GM10266 (cell line): ENCODE data around the gene LATS2.

ENCODE experiments used
- DNase-seq: peaks from one replicate; pipeline ENCODE4 v3.0.0; 2012; ENCODE audit errors: extremely low spot score
- CTCF ChIP-seq: IDR thresholded peaks from 2 replicates; pipeline ENCODE4 v1.5.1; 2012; ENCODE audit warnings: mild to moderate bottlenecking, low read depth; ENCODE audit not compliant: control insufficient read depth, insufficient read depth; ENCODE audit errors: missing control alignments

LATS2 gene

GRCh38 chr13:21047591-21048282 lies 13.6 kb downstream of the LATS2 start:
- TF ChIP-seq CTCF: no peak
- no peak for DNase-seq

- TF ChIP-seq CTCF: no peak
- DNase-seq: no peak
Measured at GRCh38 chr13:21047087-21047486, 14.3 kb downstream of the LATS2 start.

DNA sequence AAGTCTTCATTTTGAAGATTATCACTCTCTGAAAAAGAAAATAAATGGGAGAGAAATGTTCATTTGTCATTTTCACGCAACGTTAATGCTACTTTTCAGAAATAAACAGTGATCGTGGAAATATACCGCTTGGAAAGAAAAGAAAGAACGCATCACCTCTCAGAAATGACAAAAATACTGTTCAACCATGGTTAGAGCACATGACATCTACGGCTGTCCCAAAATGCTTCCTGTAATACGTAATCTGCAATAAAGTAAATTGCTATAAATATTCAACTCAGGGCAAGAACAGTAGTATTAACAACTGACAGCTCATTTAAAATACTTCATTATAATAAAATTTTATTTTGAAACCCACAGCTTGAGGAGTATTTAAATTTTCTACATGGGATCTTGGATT lies 15.2 kb downstream of the LATS2 start:
- no peak for DNase-seq
- TF ChIP-seq CTCF: no peak

DNA sequence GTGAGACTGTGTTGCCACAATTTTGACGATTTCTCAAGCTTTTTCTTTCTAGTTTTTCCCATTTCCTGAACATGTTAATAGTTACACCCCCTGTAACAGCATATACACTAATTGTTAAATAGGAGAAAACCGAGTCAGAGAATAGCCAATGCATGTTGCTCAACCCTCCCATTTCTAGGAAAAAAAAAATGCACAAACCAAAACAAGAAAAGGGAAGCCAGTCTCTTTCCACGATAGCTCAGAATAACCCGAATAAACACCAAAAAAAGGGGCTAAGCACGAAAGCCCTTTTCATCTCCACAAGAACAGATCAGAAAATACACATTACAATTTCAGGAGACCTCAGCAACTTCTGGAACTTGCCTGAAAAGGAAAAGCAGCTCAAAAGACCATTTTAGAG lies 16.3 kb downstream of the LATS2 start:
- no peak for DNase-seq
- TF ChIP-seq CTCF: no peak

DNA sequence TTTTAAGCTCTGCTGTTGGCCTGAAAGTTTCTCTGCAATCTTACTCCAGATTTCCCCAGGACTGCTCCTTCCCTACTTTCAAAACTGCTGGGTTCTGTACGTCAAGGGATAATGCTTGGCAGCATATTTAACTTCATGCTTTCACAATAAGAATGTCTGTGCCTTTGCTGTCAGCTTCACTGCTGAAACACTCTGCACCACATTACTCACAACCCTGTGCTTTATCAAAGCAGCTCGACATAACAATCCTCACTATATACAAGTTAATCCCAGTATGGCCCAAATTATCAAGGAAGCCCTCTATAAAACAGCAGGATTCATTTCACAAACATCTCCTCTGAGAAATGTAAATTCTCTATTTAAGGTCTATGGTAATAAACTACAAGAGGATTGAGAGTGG lies 17.5 kb downstream of the LATS2 start:
- no peak for TF ChIP-seq CTCF
- no peak for DNase-seq

DNA sequence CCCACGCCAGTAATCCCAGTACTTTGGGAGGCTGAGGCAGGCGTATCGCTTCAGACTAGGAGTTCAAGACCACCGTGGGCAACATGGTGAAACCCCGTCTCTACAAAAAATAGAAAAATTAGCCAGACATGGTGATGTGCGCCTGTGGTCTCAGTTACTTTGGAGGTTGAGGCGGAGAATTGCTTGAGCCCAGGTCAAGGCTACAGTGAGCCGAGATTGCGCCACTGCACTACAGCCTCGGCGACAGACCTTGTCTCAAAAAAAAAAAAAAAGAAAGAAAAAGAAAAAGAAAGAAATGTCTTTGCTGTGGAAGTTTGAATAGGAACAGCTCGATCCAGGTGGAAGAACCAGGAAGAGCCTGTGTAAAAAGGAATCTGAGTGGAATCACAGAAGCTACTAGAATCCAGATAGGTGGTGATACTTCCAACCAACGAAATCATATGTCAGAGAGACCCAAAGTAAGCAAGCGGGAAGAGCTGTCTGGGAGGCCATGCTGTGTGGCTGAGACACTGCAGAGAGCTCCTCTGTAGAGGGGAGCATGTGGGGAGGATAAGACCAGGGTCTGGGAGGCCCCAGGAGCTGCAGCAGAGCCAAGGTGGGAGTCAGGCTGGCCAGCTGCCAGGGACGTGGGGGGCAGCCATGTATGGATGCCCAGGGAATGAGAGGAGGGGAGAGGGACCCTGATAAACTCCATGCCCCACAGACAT lies 21.1 kb downstream of the LATS2 start:
- TF ChIP-seq CTCF: no peak
- DNase-seq: no peak

DNA sequence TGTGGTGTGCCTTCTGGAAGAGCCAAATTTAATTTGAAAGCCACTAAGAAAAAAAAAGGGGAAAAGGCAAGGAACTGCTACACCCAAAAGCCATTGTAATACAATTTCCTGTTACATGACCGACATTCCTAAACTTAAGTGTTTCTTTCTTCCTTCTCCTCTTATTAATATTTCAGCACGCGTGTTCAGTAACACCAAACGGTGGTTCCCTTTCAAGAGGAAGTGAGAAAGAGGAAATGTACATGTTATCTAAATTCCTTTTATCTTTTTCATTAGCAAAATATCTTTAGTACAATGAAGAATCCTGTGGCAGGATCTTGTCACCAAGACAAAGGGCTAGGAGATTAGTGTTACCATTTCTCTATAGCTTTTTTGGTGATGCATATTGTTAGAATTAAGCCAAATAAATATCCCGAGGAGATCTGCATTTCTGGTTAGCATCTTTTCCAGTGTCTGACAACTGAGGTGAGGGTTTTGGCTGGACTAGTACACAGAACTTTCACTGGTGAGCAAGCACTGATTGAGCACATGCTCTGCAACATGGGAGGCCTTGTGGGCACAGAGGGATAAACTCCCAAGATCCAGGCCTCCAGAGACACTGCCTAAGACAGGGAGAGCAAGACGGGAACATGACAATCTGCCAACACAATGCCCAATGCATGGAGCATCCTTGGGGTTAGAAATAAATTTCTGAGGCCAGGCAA lies 22.1 kb downstream of the LATS2 start:
- no peak for DNase-seq

More for the DNA sequence above, 22.1 kb downstream of the LATS2 start:
- no peak for TF ChIP-seq CTCF
